ENCODE data around the gene SYT4.
"Not testable (repeated sequence)": the region's sequence is repeated elsewhere in the genome, so short reads cannot be mapped to it uniquely, and the experiment has no call there.

Gene SYT4, protein sequence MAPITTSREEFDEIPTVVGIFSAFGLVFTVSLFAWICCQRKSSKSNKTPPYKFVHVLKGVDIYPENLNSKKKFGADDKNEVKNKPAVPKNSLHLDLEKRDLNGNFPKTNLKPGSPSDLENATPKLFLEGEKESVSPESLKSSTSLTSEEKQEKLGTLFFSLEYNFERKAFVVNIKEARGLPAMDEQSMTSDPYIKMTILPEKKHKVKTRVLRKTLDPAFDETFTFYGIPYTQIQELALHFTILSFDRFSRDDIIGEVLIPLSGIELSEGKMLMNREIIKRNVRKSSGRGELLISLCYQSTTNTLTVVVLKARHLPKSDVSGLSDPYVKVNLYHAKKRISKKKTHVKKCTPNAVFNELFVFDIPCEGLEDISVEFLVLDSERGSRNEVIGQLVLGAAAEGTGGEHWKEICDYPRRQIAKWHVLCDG

GRCh38 chr18:43277164-43277600 is at the start of gene SYT4:
TSS of gene SYT4 (minus strand) at chr18:43277490. CDS start at chr18:43277281, 209 bp downstream.
- no peak for DNase-seq

GRCh38 chr18:43322132-43322531 is 44.8 kb upstream of the SYT4 start:
- no peak for DNase-seq

GRCh38 chr18:43314941-43315340 is 37.7 kb upstream of the SYT4 start:
- DNase-seq, result no peak

DNA sequence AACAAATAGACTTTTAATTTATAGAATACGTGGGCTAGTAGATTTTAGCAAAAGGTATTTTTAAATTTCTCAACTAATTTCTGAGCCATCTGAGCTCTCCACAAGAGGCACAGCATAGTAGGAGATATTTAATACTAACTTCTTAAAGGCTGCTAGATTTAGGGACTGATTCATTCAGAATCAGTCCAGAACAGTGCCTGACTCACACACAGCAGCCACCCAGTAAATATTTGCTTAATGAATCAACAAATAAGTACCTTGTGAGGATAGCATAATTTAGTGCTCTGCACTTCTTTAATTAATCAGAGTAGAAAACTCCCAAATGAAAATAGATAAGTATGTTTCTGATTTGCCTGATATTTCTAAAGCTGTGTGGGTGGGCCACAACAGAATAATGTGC is 35.6 kb upstream of the SYT4 start:
- no peak for DNase-seq

DNA sequence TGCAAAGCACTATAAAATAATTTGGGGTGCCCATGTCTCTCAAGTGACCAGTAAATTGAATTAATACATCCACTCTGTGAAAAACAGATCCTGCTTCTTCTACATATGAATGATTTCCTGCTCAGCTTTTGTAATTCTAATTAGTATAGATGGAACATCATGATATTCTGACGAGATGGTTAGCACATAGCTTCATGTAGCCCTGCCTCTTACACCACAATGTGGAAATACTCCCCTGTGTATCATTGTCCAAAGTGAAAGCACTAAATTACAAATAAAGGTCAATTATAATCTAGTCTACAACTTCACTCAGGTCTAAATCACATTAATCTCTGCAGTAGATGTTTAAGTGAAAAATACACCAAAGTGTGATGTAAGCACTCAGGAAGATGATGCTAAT is 32.9 kb upstream of the SYT4 start:
- DNase-seq, result no peak

DNA sequence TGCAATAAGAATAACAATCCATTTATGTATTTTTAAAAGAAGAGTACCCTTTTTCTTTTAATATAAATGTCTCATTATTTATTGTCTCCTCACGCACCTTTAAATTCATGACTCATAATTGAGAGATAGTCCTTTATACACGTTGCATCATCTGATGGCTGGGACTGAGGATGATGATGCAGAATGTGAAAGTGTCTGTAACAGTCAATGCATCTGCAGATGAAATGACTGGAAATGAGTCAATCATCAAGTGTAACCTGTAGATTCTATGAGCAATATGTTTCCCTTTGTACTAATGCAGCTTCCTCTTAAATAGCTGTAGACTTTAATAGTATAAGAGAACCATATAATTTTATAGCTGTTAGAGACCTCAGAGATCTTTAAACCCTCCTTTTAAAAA is 26.1 kb upstream of the SYT4 start:
- no peak for DNase-seq

DNA sequence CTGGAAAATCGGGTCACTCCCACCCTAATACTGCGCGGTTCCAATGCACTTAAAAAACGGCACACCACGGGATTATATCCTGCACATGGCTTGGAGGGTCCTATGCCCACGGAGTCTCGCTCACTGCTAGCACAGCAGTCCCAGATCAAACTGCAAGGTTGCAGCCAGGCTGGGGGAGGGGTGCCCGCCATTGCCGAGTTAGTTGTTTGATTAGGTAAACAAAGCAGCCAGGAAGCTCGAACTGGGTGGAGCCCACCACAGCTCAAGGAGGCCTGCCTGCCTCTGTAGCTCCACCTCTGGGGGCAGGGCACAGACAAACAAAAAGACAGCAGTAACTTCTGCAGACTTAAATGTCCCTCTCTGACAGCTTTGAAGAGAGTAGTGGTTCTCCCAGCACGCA is 8.9 kb upstream of the SYT4 start:
- not testable (repeated sequence) for DNase-seq

DNA sequence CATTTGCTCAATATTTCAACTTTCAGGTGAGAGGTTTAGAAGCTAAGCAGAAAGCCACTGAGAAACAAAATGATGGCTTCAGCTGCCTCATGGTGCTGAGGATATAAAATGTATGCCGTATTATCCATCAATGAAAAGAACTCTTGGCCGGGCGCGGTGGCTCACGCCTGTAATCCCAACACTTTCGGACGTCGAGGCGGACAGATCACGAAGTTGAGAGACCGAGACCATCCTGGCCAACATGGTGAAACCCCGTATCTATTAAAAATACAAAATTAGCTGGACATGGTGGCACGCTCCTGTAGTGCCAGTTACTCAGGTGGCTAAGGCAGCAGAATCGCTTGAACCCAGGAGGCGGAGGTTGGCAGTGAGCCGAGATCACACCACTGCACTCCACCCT is 6.0 kb upstream of the SYT4 start:
- DNase-seq, result no peak

DNA sequence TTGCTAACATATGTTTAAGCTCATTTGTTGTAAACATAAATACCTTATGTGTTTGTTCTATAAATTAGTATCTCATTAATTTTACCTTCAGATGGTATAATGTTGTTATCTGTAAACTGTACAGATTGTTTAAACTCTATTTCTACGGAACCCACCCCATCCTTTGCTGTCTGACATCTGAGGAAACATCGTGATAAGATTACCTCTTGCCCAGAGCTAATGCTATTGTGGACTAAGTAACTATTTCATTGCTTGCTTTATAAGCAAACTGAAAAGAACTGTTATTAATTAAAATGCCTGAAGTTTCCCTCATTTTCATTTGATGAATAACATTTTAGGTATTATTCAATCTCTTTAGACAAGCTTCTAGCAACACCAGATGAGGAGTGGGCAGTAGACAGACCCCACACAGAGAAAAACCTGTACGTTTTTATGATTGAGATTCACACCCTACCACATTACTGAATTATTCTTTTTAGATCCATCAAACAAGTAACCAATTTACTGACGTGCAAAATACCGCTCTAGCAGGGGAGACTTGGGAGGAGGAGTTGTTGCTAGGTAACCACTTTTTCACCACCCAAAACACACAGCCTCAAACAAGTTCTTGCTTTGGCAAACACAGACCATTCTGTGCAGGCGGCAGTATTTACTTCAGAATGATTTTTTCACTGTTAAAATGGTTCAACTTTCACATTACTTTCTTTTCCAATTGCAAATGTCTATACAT is 1.9 kb upstream of the SYT4 start:
- no peak for DNase-seq

DNA sequence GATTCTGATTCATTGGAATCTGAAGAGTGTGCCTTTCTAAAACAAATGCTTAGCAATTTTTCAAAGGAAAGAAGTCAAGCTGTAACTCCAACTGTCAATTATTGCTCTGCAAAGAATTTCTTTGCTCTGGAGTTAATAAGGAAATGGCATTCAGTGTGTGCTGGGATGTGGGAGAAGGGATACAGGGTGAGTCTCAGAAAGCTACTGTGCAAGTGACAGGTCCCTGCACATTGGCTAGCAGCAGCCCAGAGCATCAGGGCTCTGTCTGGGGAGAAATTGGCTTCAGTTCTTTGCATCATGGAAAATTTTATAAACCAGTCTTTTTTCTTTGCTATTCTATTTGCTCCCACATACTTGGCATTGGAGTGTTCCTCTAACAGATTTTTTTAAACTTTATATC is 1.1 kb upstream of the SYT4 start:
- DNase-seq, result no peak

DNA sequence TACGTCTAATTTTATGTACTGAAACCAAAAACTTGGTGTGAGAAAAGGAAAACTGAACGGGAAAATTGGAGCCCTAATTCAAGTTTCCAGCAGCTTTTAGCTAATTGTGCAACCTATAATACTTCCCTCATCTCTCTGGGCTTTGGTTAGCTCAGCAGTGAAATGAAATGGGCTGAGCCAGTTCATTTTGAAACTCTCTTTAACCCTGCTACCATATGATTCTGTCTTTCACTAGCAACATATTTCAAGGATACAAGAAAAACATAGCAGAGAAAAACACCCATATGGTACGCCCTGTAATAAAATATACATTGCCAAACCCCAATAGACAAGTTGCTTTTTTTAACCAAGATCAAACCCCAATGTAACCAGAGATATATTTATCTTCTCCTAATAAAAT is 799 bp downstream of the SYT4 start:
- DNase-seq, result no peak

GRCh38 chr18:43275546-43275945 is 1.7 kb downstream of the SYT4 start:
- DNase-seq, result no peak

- DNase-seq, result no peak
Measured at GRCh38 chr18:43274526-43274925, 2.8 kb downstream of the SYT4 start.

GRCh38 chr18:43271593-43272432 is 5.5 kb downstream of the SYT4 start:
- DNase-seq, result peak; percentile 39

GRCh38 chr18:43267818-43268217 is 9.5 kb downstream of the SYT4 start:
- DNase-seq, result no peak

- DNase-seq, result no peak
Measured at GRCh38 chr18:43265465-43265864, 11.8 kb downstream of the SYT4 start.

DNA sequence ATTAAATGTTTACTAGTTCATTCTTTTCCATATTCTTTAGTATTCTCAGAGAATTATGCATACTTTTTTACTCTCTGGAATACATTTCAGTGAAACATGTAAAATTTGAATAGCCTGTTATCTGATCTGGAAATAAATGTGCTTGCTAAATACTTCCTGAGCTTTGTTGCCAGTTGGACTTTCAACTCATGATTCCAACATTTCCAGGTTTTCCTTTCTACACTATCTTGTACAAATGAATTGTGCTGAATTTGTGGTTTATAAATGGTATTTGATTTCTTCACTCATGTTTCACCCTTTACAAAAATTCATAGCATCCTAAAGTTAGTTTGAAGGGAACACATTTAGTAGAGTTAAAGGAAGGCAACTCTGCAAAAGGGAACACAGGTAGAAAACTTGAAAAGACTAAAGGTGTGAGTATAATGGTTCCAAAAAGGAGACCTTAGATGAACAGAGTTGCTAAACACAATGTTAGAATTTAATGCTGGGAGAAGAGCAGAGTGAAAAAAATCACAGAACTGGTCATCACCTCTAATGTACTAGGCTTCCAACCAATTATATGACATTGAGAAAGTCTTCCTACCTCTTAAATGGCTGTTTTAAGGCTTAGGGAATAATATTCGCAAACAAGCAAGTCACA is 28.6 kb downstream of the SYT4 start:
- no peak for DNase-seq

DNA sequence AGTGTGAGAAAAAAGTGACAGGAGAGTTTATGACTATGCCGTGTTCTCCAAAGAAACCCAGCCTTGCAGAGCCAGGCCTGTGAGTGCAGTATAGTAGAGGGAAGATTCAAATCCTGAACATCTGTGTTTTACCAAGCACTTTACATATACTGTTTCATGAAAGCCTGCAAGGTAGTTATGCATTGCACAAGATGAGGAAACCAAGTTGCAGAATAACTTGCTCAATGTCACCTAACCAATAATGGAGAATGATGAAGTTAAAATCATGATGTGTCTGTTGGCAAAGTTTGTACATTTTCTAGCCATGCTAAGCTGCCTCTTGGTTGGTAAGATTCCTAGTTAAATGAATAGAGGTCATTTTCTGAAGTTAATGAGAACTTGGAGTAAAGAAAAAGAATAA is 29.3 kb downstream of the SYT4 start:
- no peak for DNase-seq

DNA sequence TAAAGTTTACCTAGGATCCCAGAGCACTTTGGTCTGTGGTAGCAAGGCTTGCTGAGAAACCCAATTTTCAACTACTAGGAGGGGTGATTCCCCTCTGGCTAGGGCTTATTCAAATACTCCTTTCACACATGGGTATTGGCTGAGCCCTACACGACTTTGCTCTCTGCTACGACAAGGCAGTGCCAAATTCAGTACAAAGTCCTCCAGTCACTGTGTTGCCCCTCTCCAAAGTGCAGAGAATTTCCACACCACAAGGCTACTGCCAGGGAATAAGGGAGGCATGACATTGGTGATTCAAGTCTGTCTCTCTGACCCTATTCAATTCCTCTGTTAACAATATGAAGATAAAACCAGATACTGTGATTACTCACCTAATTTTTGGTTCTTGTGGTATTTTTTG is 38.9 kb downstream of the SYT4 start:
- no peak for DNase-seq

- no peak for DNase-seq
Measured at GRCh38 chr18:43236921-43237320, 40.4 kb downstream of the SYT4 start.

DNA sequence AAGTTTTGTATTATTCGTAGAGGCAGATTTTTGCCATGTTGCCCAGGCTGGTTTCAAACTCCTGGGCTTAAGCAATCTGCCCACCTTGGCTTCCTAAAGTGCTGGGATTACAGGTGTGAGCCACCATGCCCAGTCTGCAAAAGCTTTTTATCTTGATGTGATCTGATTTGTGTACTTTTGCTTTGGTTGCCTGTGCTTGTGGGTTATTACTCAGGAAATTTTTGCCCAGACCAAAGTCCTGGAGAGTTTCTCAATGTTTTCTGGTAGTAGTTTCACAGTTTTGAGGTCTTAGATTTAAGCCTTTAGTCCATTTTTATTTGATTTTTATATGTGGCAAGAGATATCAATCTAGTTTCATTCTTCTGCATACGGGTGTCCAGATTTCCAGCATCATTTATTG is 42.4 kb downstream of the SYT4 start:
- DNase-seq, result no peak

- DNase-seq, result no peak
Measured at GRCh38 chr18:43222501-43222900, 54.8 kb downstream of the SYT4 start.

GRCh38 chr18:43220691-43221090 is 56.6 kb downstream of the SYT4 start:
- no peak for DNase-seq

Data from CD4-positive, alpha-beta T cell treated with Interleukin-17A for 1 hour (primary cell).